ENCODE results near the gene DTL.
A peak's percentile ranks its signal among the peaks of the same experiment; 100 is the strongest.

Gene DTL

DNA sequence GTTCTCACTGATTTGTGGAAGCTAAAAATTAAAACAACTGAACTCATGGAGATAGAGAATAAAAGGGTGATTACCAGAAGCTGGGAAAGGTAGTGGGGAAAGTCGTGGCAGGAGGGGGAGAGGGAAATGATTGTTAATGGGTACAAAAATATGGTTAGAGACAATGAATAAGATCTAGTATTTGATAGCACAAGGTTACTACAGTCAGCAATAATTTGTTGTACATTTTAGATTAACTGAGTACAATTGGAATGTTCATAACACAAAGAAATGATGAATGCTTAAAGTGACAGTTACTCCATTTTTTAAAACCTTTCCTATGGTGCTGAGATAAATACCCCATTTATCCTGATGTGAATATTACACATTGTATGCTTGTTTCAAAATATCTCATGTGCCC lies 102.3 kb downstream of the DTL start:
- no peak for DNase-seq

DNA sequence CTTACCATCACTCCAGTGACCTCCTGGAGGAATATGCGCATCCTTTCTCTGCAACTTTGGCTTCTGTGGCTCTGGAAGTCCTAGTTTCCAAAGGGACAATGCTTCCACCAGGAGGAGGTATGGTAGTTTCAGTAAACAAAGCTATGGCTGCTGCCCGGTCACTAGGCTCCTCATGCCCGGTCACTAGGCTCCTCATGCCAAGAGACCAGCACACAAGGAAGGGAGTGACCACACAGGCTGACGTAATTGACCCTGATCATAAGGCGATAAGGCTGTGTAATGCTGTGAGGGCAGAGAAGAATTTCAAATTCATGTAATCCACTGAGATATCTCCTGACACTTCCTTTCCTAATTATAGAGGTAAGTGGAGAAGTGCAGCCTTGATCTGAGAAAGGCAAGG lies 102.9 kb downstream of the DTL start:
- no peak for DNase-seq

DNA sequence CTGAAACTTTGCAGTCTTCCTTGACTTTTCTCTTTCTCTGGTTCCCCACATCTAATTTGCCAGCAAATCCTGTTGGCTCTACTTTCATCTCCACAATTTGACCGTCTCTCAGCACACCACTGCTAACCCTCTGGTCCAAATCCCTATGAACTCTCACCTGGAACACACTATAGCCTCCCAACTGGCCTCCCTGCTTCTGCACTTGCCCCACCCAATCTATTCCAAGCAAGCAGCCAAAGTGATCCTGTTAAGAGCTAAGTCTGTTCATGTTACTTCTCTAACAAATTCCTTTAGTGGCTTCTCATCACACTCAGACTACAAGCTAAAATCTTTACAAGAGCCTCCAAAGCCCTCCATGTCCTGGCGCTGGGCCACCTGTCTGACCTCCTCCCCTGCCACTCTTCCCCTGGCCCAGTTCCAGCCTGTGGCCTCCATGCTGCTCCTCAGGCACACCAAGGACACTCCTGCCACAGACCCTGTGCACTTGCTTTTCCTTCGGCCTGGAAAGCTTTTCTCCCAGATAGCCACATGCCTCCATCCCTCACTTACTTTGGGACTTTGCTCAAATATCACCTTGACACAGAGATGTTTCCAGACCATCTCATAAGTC lies 104.1 kb downstream of the DTL start:
- no peak for DNase-seq

DNA sequence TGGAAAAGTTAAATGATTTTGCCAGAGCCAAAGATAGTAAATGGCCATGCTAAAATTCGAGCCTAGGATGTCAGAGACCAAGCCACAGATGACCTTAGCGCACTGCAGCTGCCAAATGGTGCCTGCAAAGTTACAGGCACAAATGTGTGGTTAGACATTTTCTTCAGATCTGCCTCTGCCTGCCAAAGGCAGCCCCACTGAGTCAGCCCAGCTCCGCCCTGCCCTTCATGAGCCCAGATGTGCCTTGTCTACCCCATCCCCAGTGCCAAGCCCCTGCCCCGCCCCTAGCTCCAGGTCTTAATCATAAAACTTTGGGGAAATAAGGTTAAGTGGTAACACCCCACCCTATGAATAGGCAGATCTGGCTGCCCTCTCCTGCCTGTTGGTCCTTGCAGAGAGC lies 105.9 kb downstream of the DTL start:
- no peak for DNase-seq

DNA sequence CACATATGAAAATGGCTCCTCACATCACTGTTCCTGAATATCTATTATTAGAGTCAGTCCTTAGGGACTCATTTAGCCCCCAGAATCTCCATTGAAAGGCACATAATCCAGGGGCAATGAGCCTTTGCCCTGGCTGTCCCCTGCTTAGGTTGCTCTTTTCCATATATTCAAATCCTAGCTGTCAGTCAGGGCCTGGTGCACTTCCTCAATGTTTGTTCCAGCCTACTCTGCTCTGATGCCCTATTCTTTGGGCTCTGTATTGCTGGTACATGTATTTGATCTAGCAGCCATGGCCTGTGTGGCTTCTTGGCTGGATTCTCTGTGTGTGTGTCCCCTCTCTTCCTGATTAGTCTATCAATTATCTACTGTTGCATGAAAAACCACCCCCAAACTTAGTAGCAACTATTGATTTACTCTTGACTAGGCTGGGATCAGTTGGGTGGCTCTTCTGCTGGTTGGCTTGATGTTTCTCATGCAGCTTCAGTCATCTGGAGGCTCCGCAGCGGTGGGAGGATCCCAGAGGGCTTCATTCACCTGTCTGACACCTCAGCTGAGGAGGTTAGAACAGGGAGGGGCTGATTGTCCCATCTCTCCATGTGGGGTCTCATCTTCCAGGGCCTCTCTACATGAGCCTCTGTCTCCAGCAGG lies 107.5 kb downstream of the DTL start:
- DNase-seq, result no peak

DNA sequence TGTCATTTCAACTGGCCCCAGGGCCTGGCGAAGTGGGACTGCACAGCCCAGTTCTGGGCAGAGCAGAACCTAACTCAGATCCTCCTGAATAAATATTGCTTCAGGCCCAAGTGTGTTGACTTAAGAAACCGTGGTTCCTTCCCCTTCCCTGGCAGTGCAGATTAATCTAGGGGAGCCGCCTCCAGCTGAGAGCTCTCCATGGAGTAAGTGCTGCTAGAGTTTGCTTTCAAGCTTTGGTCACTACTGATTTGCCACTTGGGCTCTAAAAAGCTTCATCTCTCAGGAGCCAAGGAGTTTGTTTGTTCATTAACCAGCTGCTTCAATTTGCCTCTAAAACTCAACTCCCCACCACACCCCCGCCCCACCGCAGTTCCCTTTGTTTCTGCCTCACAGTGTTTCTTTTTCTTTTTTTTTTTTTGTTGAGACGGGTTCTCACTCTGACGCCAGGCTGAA lies 112.1 kb downstream of the DTL start:
- DNase-seq, result peak; percentile 21

DNA sequence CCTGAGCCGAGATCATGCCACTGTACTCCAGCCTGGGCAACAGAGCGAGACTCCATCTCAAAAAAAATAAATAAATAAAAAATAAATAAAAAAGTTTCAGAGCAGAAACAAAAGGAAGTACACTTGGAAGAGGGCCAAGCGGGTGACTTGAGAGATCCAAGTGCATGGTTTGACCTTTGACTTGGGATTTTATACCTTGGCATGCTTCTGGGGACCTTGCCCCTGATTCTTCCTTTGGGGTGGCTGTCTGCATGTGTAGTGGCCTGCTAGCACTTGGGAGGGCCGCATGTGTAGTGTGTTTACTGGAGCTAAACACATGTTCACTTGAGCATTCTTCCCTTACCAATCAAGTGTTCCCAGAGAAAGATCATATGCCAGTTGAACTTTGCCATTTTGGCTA lies 114.0 kb downstream of the DTL start:
- no peak for DNase-seq

DNA sequence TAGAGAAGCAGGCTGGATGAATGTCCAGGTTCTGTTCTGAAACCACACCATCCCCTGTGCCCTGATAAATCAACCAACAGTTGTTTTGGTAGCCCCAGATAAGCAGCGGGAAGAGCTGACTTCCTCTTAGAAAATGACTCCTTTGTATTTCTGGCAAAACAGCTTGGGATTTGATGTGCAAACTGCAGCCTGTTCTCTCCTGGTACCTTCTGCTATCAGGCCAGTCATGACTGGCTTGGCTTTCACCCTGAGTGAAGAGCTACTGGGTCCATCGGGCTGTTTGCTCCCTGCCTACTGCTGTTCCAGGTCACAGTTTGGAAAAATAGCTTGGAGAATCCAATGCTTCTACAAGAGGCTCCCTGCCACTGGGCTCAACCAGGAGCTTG lies 116.8 kb downstream of the DTL start:
- no peak for DNase-seq

DNA sequence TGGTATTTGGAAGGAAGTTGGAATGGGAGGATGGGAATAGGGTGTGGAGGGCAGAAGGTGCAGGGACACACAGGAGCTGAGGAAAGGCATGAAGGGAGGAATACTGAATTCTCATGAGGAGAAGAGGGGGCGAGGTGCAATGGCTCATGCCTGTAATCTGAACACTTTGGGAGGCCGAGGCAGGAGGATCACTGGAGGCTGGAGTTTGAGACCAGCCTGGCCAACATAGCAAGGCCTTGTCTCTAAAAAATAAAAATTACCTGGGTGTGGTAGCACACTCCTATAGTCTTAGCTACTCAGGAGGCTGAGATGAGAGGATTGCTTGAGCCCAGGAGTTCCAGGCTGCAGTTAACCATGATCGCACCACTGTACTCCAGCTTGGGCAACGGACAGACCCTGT lies 117.3 kb downstream of the DTL start:
- DNase-seq, result no peak

DNA sequence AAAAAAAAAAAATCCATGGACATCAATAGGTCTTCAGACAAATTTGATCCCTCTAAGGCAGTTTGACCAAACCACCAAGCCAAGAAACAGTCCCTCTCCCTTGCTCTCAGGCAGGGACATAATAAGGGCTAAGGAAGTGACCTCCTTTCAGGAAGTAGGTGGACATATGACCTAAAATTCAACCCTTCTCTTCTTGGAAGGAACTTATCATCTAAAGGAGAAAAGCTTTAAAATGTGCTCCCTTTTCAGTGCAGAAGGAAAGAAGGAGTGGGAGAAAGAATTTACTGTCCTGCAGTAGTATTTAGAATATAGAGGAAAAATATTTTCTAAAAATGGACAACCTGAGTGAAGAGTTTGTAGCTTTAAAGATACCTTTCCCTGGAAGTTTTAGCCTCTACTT lies 118.1 kb downstream of the DTL start:
- no peak for DNase-seq
